ENCODE measurements around the gene CDKAL1.

DNA sequence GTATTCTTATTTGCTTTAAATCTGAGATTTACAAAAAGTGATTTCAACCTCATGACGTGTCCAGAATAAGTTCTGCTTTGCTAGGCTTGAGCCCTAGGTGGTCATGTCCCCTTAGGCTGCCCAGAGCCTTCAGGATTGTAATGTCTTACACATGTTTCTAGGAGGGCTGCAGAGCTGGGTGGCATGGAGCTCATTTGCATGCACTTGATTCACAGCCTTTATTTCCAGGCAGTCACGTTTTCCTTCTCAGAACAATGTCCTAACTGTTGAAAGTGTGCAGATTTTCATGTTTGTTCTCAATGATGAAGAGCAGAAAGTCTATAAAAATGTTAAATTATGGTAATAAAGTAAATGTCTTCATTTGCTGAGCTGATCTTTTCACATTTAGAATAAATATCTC lies 610.7 kb downstream of the CDKAL1 start:
- TF ChIP-seq, protein P1, sequence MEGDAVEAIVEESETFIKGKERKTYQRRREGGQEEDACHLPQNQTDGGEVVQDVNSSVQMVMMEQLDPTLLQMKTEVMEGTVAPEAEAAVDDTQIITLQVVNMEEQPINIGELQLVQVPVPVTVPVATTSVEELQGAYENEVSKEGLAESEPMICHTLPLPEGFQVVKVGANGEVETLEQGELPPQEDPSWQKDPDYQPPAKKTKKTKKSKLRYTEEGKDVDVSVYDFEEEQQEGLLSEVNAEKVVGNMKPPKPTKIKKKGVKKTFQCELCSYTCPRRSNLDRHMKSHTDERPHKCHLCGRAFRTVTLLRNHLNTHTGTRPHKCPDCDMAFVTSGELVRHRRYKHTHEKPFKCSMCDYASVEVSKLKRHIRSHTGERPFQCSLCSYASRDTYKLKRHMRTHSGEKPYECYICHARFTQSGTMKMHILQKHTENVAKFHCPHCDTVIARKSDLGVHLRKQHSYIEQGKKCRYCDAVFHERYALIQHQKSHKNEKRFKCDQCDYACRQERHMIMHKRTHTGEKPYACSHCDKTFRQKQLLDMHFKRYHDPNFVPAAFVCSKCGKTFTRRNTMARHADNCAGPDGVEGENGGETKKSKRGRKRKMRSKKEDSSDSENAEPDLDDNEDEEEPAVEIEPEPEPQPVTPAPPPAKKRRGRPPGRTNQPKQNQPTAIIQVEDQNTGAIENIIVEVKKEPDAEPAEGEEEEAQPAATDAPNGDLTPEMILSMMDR (IDR thresholded peaks at IDR 0.05), result no peak
- TF ChIP-seq POLR2AphosphoS5 (IDR thresholded peaks at IDR 0.05) (no peak), POLR2A (IDR thresholded peaks at IDR 0.05) (no peak)
